ENCODE data around the gene KLHL3.

KLHL3 gene

GRCh38 chr5:137758121-137758520, 22.2 kb upstream of the KLHL3 start:
- Histone ChIP-seq H3K36me3 (ENCODE audit: control insufficient read depth in 1 of 2, insufficient read depth in 2 of 2, low read length in 2 of 2) (no peaks in the 10 kb centered on the region), H3K4me3 (ENCODE audit: low read depth in 1 of 2, low read length in 2 of 2) (no peak overlapping the region), H3K9me3 (ENCODE audit: control insufficient read depth in 1 of 2, low read length in 2 of 2) (no peaks in the 10 kb centered on the region), H3K27ac (ENCODE audit: low read depth, low read length) (no peak overlapping the region), H3K9ac (ENCODE audit: low read depth in 1 of 2, low read length in 2 of 2) (no peak overlapping the region), H3K4me1 (ENCODE audit: control insufficient read depth in 1 of 2, insufficient read depth in 2 of 2, low read length in 2 of 2) (no peaks in the 10 kb centered on the region), H3K27me3 (ENCODE audit: control insufficient read depth in 1 of 2, insufficient read depth in 2 of 2, low read length in 2 of 2) (no peaks in the 10 kb centered on the region)

GRCh38 chr5:137757634-137758033, 21.7 kb upstream of the KLHL3 start:
- H3K9ac ChIP-seq (ENCODE audit: low read depth in 1 of 2, low read length in 2 of 2): no peak overlapping the region
- H3K4me1 ChIP-seq (ENCODE audit: control insufficient read depth in 1 of 2, insufficient read depth in 2 of 2, low read length in 2 of 2): no peaks in the 10 kb centered on the region
- no peaks in the 10 kb centered on the region for H3K9me3 ChIP-seq (ENCODE audit: control insufficient read depth in 1 of 2, low read length in 2 of 2)
- no peak overlapping the region for H3K4me3 ChIP-seq (ENCODE audit: low read depth in 1 of 2, low read length in 2 of 2)
- H3K36me3 ChIP-seq (ENCODE audit: control insufficient read depth in 1 of 2, insufficient read depth in 2 of 2, low read length in 2 of 2): no peaks in the 10 kb centered on the region
- no peaks in the 10 kb centered on the region for H3K27me3 ChIP-seq (ENCODE audit: control insufficient read depth in 1 of 2, insufficient read depth in 2 of 2, low read length in 2 of 2)
- H3K27ac ChIP-seq (ENCODE audit: low read depth, low read length): no peak overlapping the region

GRCh38 chr5:137754961-137755762, 19.3 kb upstream of the KLHL3 start:
- Histone ChIP-seq H3K27ac (ENCODE audit: low read depth, low read length) (peak overlapping the region; percentile 100), H3K9ac (ENCODE audit: low read depth in 1 of 2, low read length in 2 of 2) (peak overlapping the region; percentile 100), H3K4me3 (ENCODE audit: low read depth in 1 of 2, low read length in 2 of 2) (peak overlapping the region; percentile 97 to 98), H3K9me3 (ENCODE audit: control insufficient read depth in 1 of 2, low read length in 2 of 2) (no peaks in the 10 kb centered on the region), H3K4me1 (ENCODE audit: control insufficient read depth in 1 of 2, insufficient read depth in 2 of 2, low read length in 2 of 2) (peaks cover 13 to 15% of the 10 kb centered on the region in 2 donors), H3K36me3 (ENCODE audit: control insufficient read depth in 1 of 2, insufficient read depth in 2 of 2, low read length in 2 of 2) (no peaks in the 10 kb centered on the region), H3K27me3 (ENCODE audit: control insufficient read depth in 1 of 2, insufficient read depth in 2 of 2, low read length in 2 of 2) (no peaks in the 10 kb centered on the region)

GRCh38 chr5:137754188-137754960, 18.5 kb upstream of the KLHL3 start, which contains the start of gene HNRNPA0:
HNRNPA0 (minus strand) TSS chr5:137754363; CDS start chr5:137754066, 297 bp downstream.
- no peaks in the 10 kb centered on the region for H3K9me3 ChIP-seq (ENCODE audit: control insufficient read depth in 1 of 2, low read length in 2 of 2)
- peaks cover 0 to 3% of the 10 kb centered on the region in 2 donors for H3K36me3 ChIP-seq (ENCODE audit: control insufficient read depth in 1 of 2, insufficient read depth in 2 of 2, low read length in 2 of 2)
- H3K27me3 ChIP-seq (ENCODE audit: control insufficient read depth in 1 of 2, insufficient read depth in 2 of 2, low read length in 2 of 2): no peaks in the 10 kb centered on the region
- peak within 1 kb of the TSS; percentile 100 for H3K9ac ChIP-seq (ENCODE audit: low read depth in 1 of 2, low read length in 2 of 2)
- H3K4me1 ChIP-seq (ENCODE audit: control insufficient read depth in 1 of 2, insufficient read depth in 2 of 2, low read length in 2 of 2): peaks cover 15 to 20% of the 10 kb centered on the region in 2 donors
- H3K27ac ChIP-seq (ENCODE audit: low read depth, low read length): peak within 1 kb of the TSS; percentile 100
- peak within 1 kb of the TSS; percentile 97 to 98 for H3K4me3 ChIP-seq (ENCODE audit: low read depth in 1 of 2, low read length in 2 of 2)

- no peaks in the 10 kb centered on the region for H3K9me3 ChIP-seq (ENCODE audit: control insufficient read depth in 1 of 2, low read length in 2 of 2)
- H3K36me3 ChIP-seq (ENCODE audit: control insufficient read depth in 1 of 2, insufficient read depth in 2 of 2, low read length in 2 of 2): peaks cover 0 to 3% of the 10 kb centered on the region in 2 donors
- peak overlapping the region; percentile 100 for H3K27ac ChIP-seq (ENCODE audit: low read depth, low read length)
- peak overlapping the region; percentile 100 for H3K9ac ChIP-seq (ENCODE audit: low read depth in 1 of 2, low read length in 2 of 2)
- H3K4me1 ChIP-seq (ENCODE audit: control insufficient read depth in 1 of 2, insufficient read depth in 2 of 2, low read length in 2 of 2): peaks cover 15 to 20% of the 10 kb centered on the region in 2 donors
- no peaks in the 10 kb centered on the region for H3K27me3 ChIP-seq (ENCODE audit: control insufficient read depth in 1 of 2, insufficient read depth in 2 of 2, low read length in 2 of 2)
- H3K4me3 ChIP-seq (ENCODE audit: low read depth in 1 of 2, low read length in 2 of 2): peak overlapping the region; percentile 97 to 98
Observed at GRCh38 chr5:137753691-137754187, 17.9 kb upstream of the KLHL3 start.

- Histone ChIP-seq H3K36me3 (ENCODE audit: control insufficient read depth in 1 of 2, insufficient read depth in 2 of 2, low read length in 2 of 2) (peaks cover 0 to 3% of the 10 kb centered on the region in 2 donors), H3K9ac (ENCODE audit: low read depth in 1 of 2, low read length in 2 of 2) (peak overlapping the region; percentile 100), H3K27me3 (ENCODE audit: control insufficient read depth in 1 of 2, insufficient read depth in 2 of 2, low read length in 2 of 2) (no peaks in the 10 kb centered on the region), H3K4me3 (ENCODE audit: low read depth in 1 of 2, low read length in 2 of 2) (peak overlapping the region; percentile 97 to 98), H3K27ac (ENCODE audit: low read depth, low read length) (peak overlapping the region; percentile 100), H3K4me1 (ENCODE audit: control insufficient read depth in 1 of 2, insufficient read depth in 2 of 2, low read length in 2 of 2) (peaks cover 15 to 20% of the 10 kb centered on the region in 2 donors), H3K9me3 (ENCODE audit: control insufficient read depth in 1 of 2, low read length in 2 of 2) (no peaks in the 10 kb centered on the region)
Observed at GRCh38 chr5:137752905-137753690, 17.2 kb upstream of the KLHL3 start.

- H3K27ac ChIP-seq (ENCODE audit: low read depth, low read length): no peak overlapping the region
- peak overlapping the region; percentile 14 to 100 for H3K9ac ChIP-seq (ENCODE audit: low read depth in 1 of 2, low read length in 2 of 2)
- no peaks in the 10 kb centered on the region for H3K27me3 ChIP-seq (ENCODE audit: control insufficient read depth in 1 of 2, insufficient read depth in 2 of 2, low read length in 2 of 2)
- no peaks in the 10 kb centered on the region for H3K9me3 ChIP-seq (ENCODE audit: control insufficient read depth in 1 of 2, low read length in 2 of 2)
- H3K4me3 ChIP-seq (ENCODE audit: low read depth in 1 of 2, low read length in 2 of 2): peak overlapping the region; percentile 97 to 98
- H3K4me1 ChIP-seq (ENCODE audit: control insufficient read depth in 1 of 2, insufficient read depth in 2 of 2, low read length in 2 of 2): peaks cover 15 to 20% of the 10 kb centered on the region in 2 donors
- peaks cover 0 to 3% of the 10 kb centered on the region in 2 donors for H3K36me3 ChIP-seq (ENCODE audit: control insufficient read depth in 1 of 2, insufficient read depth in 2 of 2, low read length in 2 of 2)
Observed at GRCh38 chr5:137751869-137752491, 16.1 kb upstream of the KLHL3 start.

GRCh38 chr5:137750436-137750835, 14.5 kb upstream of the KLHL3 start:
- no peak overlapping the region for H3K27ac ChIP-seq (ENCODE audit: low read depth, low read length)
- no peaks in the 10 kb centered on the region for H3K9me3 ChIP-seq (ENCODE audit: control insufficient read depth in 1 of 2, low read length in 2 of 2)
- no peak overlapping the region for H3K4me3 ChIP-seq (ENCODE audit: low read depth in 1 of 2, low read length in 2 of 2)
- H3K4me1 ChIP-seq (ENCODE audit: control insufficient read depth in 1 of 2, insufficient read depth in 2 of 2, low read length in 2 of 2): peaks cover 15 to 20% of the 10 kb centered on the region in 2 donors
- no peak overlapping the region for H3K9ac ChIP-seq (ENCODE audit: low read depth in 1 of 2, low read length in 2 of 2)
- H3K27me3 ChIP-seq (ENCODE audit: control insufficient read depth in 1 of 2, insufficient read depth in 2 of 2, low read length in 2 of 2): no peaks in the 10 kb centered on the region
- H3K36me3 ChIP-seq (ENCODE audit: control insufficient read depth in 1 of 2, insufficient read depth in 2 of 2, low read length in 2 of 2): peaks cover 0 to 3% of the 10 kb centered on the region in 2 donors

GRCh38 chr5:137747848-137748247, 12.0 kb upstream of the KLHL3 start:
- Histone ChIP-seq H3K27ac (ENCODE audit: low read depth, low read length) (no peak overlapping the region), H3K9ac (ENCODE audit: low read depth in 1 of 2, low read length in 2 of 2) (no peak overlapping the region), H3K27me3 (ENCODE audit: control insufficient read depth in 1 of 2, insufficient read depth in 2 of 2, low read length in 2 of 2) (no peaks in the 10 kb centered on the region), H3K4me1 (ENCODE audit: control insufficient read depth in 1 of 2, insufficient read depth in 2 of 2, low read length in 2 of 2) (peaks cover 15 to 20% of the 10 kb centered on the region in 2 donors), H3K9me3 (ENCODE audit: control insufficient read depth in 1 of 2, low read length in 2 of 2) (no peaks in the 10 kb centered on the region), H3K4me3 (ENCODE audit: low read depth in 1 of 2, low read length in 2 of 2) (no peak overlapping the region), H3K36me3 (ENCODE audit: control insufficient read depth in 1 of 2, insufficient read depth in 2 of 2, low read length in 2 of 2) (peaks cover 0 to 3% of the 10 kb centered on the region in 2 donors)

All from duodenal mucosa (tissue), 2 donors.